ENCODE data around the gene MBP. TPM values are rescaled to one million over a fixed set of nuclear protein-coding genes. Genes with fewer than 3 reads are reported as not detected.

MBP gene
- polyA plus RNA-seq, 1 donor: 28.8 TPM

DNA sequence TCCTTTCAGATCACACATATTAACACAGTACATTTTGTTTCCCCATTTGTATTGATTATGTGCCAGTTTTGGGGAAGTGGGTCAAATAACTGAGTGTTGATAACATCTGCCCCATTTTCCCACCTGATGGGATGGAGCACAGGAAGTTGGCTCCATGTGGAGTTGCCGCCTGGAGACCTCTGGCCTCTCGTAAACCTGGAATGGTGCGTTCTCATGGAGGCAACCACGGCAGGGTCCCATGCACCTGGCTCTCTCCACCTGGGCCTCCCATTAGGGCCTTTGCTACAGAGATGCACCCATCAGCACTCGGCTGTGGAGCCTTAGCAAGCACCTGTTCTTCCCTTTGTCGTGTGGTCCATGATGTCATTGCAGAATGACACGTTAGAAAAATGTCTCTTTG, 130.6 kb downstream of the MBP start:
- H3K36me3 ChIP-seq (ENCODE audit: control insufficient read depth, insufficient read depth, low read length): peaks cover 3% of the 10 kb centered on the region
- DNase-seq: no peak
- no CpG with 5 or more reads among the region's 7 CpGs for WGBS (ENCODE audit: insufficient coverage, low lambda C conversion rate)
- H3K27me3 ChIP-seq (ENCODE audit: control insufficient read depth, insufficient read depth, low read length): no peaks in the 10 kb centered on the region
- no peak overlapping the region for H3K27ac ChIP-seq (ENCODE audit: low read length)
- peaks cover 2% of the 10 kb centered on the region for H3K9me3 ChIP-seq (ENCODE audit: control insufficient read depth, low read depth, low read length)
- no peaks in the 10 kb centered on the region for H3K4me1 ChIP-seq (ENCODE audit: control insufficient read depth, insufficient read depth, low read length)
- H3K4me3 ChIP-seq (ENCODE audit: low read length): no peak overlapping the region

DNA sequence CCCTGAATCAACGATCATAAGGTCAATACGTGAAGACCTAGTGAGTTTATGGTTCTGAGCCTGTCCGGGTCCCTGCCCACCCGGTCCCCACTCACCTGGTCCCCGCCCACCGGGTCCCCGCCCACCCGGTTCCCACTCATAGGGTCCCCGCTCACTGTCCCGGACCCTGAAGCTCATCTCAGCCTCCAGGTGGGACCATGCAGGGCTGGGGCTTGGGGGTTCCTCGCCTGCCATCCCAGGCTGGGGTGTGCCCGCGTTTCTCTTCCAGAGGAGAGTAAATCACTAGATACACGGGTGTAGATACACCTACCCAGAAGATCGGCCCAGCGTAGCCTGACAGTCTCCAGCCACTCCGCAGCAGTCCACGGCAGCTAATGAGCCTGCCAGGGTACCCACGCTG, 131.5 kb downstream of the MBP start:
- DNase-seq: no peak
- WGBS (ENCODE audit: insufficient coverage, low lambda C conversion rate): 80% methylated on average over 1 of the region's 19 CpGs
- Histone ChIP-seq H3K4me3 (ENCODE audit: low read length) (no peak overlapping the region), H3K27ac (ENCODE audit: low read length) (no peak overlapping the region), H3K27me3 (ENCODE audit: control insufficient read depth, insufficient read depth, low read length) (no peaks in the 10 kb centered on the region), H3K9me3 (ENCODE audit: control insufficient read depth, low read depth, low read length) (no peaks in the 10 kb centered on the region), H3K4me1 (ENCODE audit: control insufficient read depth, insufficient read depth, low read length) (no peaks in the 10 kb centered on the region), H3K36me3 (ENCODE audit: control insufficient read depth, insufficient read depth, low read length) (peaks cover 3% of the 10 kb centered on the region)

DNA sequence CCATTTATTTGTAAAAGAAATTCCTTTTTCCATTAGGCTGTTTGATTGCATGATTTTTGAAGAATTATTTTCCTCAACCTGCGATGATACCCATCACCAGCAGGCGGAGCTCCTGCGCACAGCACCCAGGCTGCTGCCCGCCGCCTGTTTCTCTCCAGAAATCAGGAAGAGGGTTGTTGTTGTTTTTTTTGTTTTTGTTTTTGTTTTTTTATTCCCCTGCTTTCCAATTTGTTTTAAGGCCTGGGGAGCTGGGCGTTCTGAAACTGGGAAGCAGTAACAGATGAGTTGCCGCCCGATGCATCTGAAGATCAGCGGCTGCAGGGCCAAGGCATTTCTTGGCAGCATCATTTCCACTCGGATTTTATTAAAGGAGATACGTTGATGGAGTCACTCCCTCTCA, 132.1 kb downstream of the MBP start:
- Histone ChIP-seq H3K27ac (ENCODE audit: low read length) (no peak overlapping the region), H3K4me3 (ENCODE audit: low read length) (no peak overlapping the region), H3K9me3 (ENCODE audit: control insufficient read depth, low read depth, low read length) (no peaks in the 10 kb centered on the region), H3K27me3 (ENCODE audit: control insufficient read depth, insufficient read depth, low read length) (no peaks in the 10 kb centered on the region), H3K36me3 (ENCODE audit: control insufficient read depth, insufficient read depth, low read length) (no peaks in the 10 kb centered on the region), H3K4me1 (ENCODE audit: control insufficient read depth, insufficient read depth, low read length) (no peaks in the 10 kb centered on the region)
- DNase-seq: peak in 1 of 2 donors; percentile 34
- WGBS (ENCODE audit: insufficient coverage, low lambda C conversion rate): 60% methylated on average over 1 of the region's 11 CpGs

DNA sequence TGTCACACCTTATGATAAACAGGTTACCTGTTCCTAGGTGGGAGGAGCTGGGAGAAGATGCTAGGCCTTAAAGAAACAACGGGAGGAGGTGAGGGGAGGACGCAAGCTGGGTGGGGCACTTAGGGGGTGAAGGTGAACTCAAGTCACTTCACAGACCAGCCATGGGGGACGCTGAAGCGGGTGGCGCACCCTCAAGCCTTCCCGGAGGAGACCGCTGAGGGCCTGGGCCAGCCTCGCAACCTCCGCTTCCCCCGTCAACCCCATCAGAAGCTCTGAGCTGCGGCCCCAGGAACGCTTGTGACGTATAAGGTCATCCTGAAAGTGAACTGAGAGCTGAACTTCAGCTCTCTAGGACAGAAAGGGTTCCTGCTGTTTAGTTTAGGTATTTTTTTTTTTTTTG, 133.5 kb downstream of the MBP start:
- Histone ChIP-seq H3K4me3 (ENCODE audit: low read length) (no peak overlapping the region), H3K27me3 (ENCODE audit: control insufficient read depth, insufficient read depth, low read length) (no peaks in the 10 kb centered on the region), H3K9me3 (ENCODE audit: control insufficient read depth, low read depth, low read length) (no peaks in the 10 kb centered on the region), H3K36me3 (ENCODE audit: control insufficient read depth, insufficient read depth, low read length) (no peaks in the 10 kb centered on the region), H3K4me1 (ENCODE audit: control insufficient read depth, insufficient read depth, low read length) (peaks cover 6% of the 10 kb centered on the region), H3K27ac (ENCODE audit: low read length) (no peak overlapping the region)
- WGBS (ENCODE audit: insufficient coverage, low lambda C conversion rate): no CpG with 5 or more reads among the region's 13 CpGs
- DNase-seq: no peak

DNA sequence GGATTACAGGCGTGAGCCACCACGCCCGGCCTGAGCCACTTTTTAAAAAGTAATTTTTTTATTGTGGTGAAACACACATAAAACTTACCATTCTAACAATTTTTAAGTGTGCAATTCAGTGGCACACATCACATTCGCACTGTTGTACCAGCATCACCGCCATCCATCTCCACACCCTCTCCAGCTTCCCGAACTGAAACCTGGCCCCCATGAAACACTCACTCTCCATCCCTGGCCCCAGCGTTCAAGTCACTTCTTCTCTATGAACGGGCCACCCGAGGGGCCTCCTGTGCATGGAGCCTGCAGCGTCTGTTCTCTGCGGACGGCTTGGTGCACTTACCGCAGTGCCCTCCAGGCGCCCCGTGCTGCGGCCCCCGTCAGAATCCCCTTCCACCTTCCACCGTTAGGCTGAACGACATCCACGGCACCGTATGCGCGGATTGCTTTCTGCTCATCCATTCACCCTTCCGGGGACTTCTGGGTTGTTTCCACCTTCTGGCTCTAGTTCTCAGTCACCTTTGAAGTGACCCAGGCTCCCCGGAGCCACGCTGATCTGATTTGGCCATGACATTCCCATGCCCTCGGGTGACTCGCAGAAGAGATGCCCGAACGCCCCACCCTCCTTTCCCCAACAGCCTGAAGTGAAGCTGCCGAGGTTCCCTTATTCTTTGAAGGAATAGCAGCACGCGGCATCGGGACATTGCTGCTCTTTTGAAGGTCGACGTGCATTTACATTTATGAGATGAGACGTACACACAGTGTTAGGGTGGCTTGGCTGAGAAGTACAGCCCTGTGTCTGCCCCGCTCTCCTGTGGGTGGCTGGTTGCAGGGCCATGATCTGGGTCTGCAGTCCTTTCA, 134.4 kb downstream of the MBP start:
- no peak for DNase-seq
- no peak overlapping the region for H3K27ac ChIP-seq (ENCODE audit: low read length)
- no peaks in the 10 kb centered on the region for H3K9me3 ChIP-seq (ENCODE audit: control insufficient read depth, low read depth, low read length)
- peaks cover 11% of the 10 kb centered on the region for H3K4me1 ChIP-seq (ENCODE audit: control insufficient read depth, insufficient read depth, low read length)
- H3K36me3 ChIP-seq (ENCODE audit: control insufficient read depth, insufficient read depth, low read length): no peaks in the 10 kb centered on the region
- H3K4me3 ChIP-seq (ENCODE audit: low read length): no peak overlapping the region
- no peaks in the 10 kb centered on the region for H3K27me3 ChIP-seq (ENCODE audit: control insufficient read depth, insufficient read depth, low read length)
- WGBS (ENCODE audit: insufficient coverage, low lambda C conversion rate): 100% methylated on average over 1 of the region's 38 CpGs

GRCh38 chr18:76996429-76996828, 136.2 kb downstream of the MBP start:
- no peaks in the 10 kb centered on the region for H3K36me3 ChIP-seq (ENCODE audit: control insufficient read depth, insufficient read depth, low read length)
- no peak overlapping the region for H3K4me3 ChIP-seq (ENCODE audit: low read length)
- WGBS (ENCODE audit: insufficient coverage, low lambda C conversion rate): no CpG with 5 or more reads among the region's 7 CpGs
- H3K4me1 ChIP-seq (ENCODE audit: control insufficient read depth, insufficient read depth, low read length): peaks cover 11% of the 10 kb centered on the region
- H3K27ac ChIP-seq (ENCODE audit: low read length): no peak overlapping the region
- DNase-seq: no peak
- no peaks in the 10 kb centered on the region for H3K9me3 ChIP-seq (ENCODE audit: control insufficient read depth, low read depth, low read length)
- H3K27me3 ChIP-seq (ENCODE audit: control insufficient read depth, insufficient read depth, low read length): no peaks in the 10 kb centered on the region

- Histone ChIP-seq H3K4me3 (ENCODE audit: low read length) (no peak overlapping the region), H3K9me3 (ENCODE audit: control insufficient read depth, low read depth, low read length) (no peaks in the 10 kb centered on the region), H3K27me3 (ENCODE audit: control insufficient read depth, insufficient read depth, low read length) (no peaks in the 10 kb centered on the region), H3K27ac (ENCODE audit: low read length) (no peak overlapping the region), H3K36me3 (ENCODE audit: control insufficient read depth, insufficient read depth, low read length) (no peaks in the 10 kb centered on the region), H3K4me1 (ENCODE audit: control insufficient read depth, insufficient read depth, low read length) (peaks cover 11% of the 10 kb centered on the region)
- 83% methylated on average over 1 of the region's 7 CpGs for WGBS (ENCODE audit: insufficient coverage, low lambda C conversion rate)
- no peak for DNase-seq
Observed at GRCh38 chr18:76995896-76996295, 136.7 kb downstream of the MBP start.

DNA sequence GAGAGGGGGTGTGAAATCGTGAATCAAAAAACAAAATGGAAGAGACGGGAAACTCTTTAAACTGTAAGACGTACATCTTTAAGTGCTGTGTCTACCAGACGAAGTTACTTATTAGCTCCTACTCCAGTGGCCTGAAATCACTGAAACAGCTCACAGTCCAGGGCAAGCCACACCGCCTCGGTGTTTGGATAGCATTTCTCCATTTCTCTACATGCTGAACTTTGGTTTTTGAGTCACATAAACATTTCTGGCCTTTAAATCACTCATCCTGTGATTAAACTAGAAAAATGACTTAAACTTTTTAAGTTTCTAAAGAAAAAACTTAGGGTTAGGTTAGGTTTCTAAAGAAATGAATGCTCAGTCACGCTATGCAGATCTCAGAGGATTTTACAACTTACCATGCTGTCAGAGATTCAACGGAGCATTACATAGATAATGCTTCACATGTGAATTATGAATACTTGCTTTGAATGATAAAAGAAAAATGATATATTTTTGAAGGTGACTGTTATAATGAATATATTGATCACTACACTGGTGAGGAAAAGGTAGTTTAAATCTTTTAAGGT, 138.4 kb downstream of the MBP start:
- peak; percentile 43 to 87 for DNase-seq
- H3K4me3 ChIP-seq (ENCODE audit: low read length): no peak overlapping the region
- peaks cover 11% of the 10 kb centered on the region for H3K4me1 ChIP-seq (ENCODE audit: control insufficient read depth, insufficient read depth, low read length)
- no peaks in the 10 kb centered on the region for H3K27me3 ChIP-seq (ENCODE audit: control insufficient read depth, insufficient read depth, low read length)
- 27% methylated on average over 2 of the region's 8 CpGs for WGBS (ENCODE audit: insufficient coverage, low lambda C conversion rate)
- peak overlapping the region; percentile 76 for H3K27ac ChIP-seq (ENCODE audit: low read length)
- no peaks in the 10 kb centered on the region for H3K9me3 ChIP-seq (ENCODE audit: control insufficient read depth, low read depth, low read length)
- no peaks in the 10 kb centered on the region for H3K36me3 ChIP-seq (ENCODE audit: control insufficient read depth, insufficient read depth, low read length)

GRCh38 chr18:76993573-76993972, 139.0 kb downstream of the MBP start:
- H3K27me3 ChIP-seq (ENCODE audit: control insufficient read depth, insufficient read depth, low read length): no peaks in the 10 kb centered on the region
- no peak for DNase-seq
- peaks cover 11% of the 10 kb centered on the region for H3K4me1 ChIP-seq (ENCODE audit: control insufficient read depth, insufficient read depth, low read length)
- WGBS (ENCODE audit: insufficient coverage, low lambda C conversion rate): 92% methylated on average over 3 of the region's 11 CpGs
- H3K27ac ChIP-seq (ENCODE audit: low read length): peak overlapping the region; percentile 76
- H3K4me3 ChIP-seq (ENCODE audit: low read length): no peak overlapping the region
- no peaks in the 10 kb centered on the region for H3K9me3 ChIP-seq (ENCODE audit: control insufficient read depth, low read depth, low read length)
- no peaks in the 10 kb centered on the region for H3K36me3 ChIP-seq (ENCODE audit: control insufficient read depth, insufficient read depth, low read length)

GRCh38 chr18:76993085-76993382, 139.5 kb downstream of the MBP start:
- Histone ChIP-seq H3K4me1 (ENCODE audit: control insufficient read depth, insufficient read depth, low read length) (peaks cover 11% of the 10 kb centered on the region), H3K4me3 (ENCODE audit: low read length) (no peak overlapping the region), H3K27me3 (ENCODE audit: control insufficient read depth, insufficient read depth, low read length) (no peaks in the 10 kb centered on the region), H3K27ac (ENCODE audit: low read length) (no peak overlapping the region), H3K9me3 (ENCODE audit: control insufficient read depth, low read depth, low read length) (no peaks in the 10 kb centered on the region), H3K36me3 (ENCODE audit: control insufficient read depth, insufficient read depth, low read length) (no peaks in the 10 kb centered on the region)
- WGBS (ENCODE audit: insufficient coverage, low lambda C conversion rate): no CpG with 5 or more reads among the region's 6 CpGs
- DNase-seq: no peak

Measured in large intestine (tissue), 3 donors.